Measurements from ENCODE around the gene RNASE4. TPM values are rescaled to one million over a fixed set of nuclear protein-coding genes. Genes with fewer than 3 reads are reported as not detected.

Gene RNASE4
- 5.3 to 8.7 TPM (median 6.2 TPM) in 5 replicates for total RNA-seq (2022; extraction: Qiagen RNA extraction; ENCODE audit: low read depth)

GRCh38 chr14:20683891-20684661, at the start of gene RNASE4:
TSS of gene RNASE4 (plus strand) at chr14:20684560. CDS start at chr14:20699372, 14,812 bp downstream.

GRCh38 chr14:20641591-20641990, 42.8 kb upstream of the RNASE4 start, which contains the start of gene OR6S1:
TSS of gene OR6S1 (minus strand) at chr14:20641691. CDS start at chr14:20641691, 0 bp downstream.

GRCh38 chr14:20688167-20688839, 3.9 kb downstream of the RNASE4 start, which contains the start of gene ANG:
TSS of gene ANG (plus strand) at chr14:20688764. CDS start at chr14:20693565, 4,801 bp downstream.

GRCh38 chr14:20745571-20746358, 61.4 kb downstream of the RNASE4 start, which contains the start of gene EDDM3A:
TSS of gene EDDM3A (plus strand) at chr14:20745887. CDS start at chr14:20747581, 1,694 bp downstream.

Other genes starting within 250 kb of the RNASE4 start
- not detected in 5 replicates for gene KLHL33, start 248.4 kb upstream of the RNASE4 start, total RNA-seq (2022; extraction: Qiagen RNA extraction; ENCODE audit: low read depth)
- gene OSGEP, start 229.7 kb upstream of the RNASE4 start, total RNA-seq (2022; extraction: Qiagen RNA extraction; ENCODE audit: low read depth) = 19.1 to 25.1 TPM (median 25.0 TPM) in 5 replicates
- 250 to 269 TPM (median 262 TPM) in 5 replicates for gene APEX1, start 229.3 kb upstream of the RNASE4 start, total RNA-seq (2022; extraction: Qiagen RNA extraction; ENCODE audit: low read depth)
- gene PIP4P1, start 223.1 kb upstream of the RNASE4 start, total RNA-seq (2022; extraction: Qiagen RNA extraction; ENCODE audit: low read depth) = 29.2 to 44.4 TPM (median 33.0 TPM) in 5 replicates
- 167 to 193 TPM (median 175 TPM) in 5 replicates for gene PNP, start 215.2 kb upstream of the RNASE4 start, total RNA-seq (2022; extraction: Qiagen RNA extraction; ENCODE audit: low read depth)
- gene RNASE10, start 179.0 kb upstream of the RNASE4 start, total RNA-seq (2022; extraction: Qiagen RNA extraction; ENCODE audit: low read depth) = 0.23 to 0.40 TPM (median 0.33 TPM) in 4 of 5 replicates, not detected in the other
- gene RNASE9, start 123.5 kb upstream of the RNASE4 start, total RNA-seq (2022; extraction: Qiagen RNA extraction; ENCODE audit: low read depth) = not detected in 5 replicates
- not detected in 5 replicates for gene RNASE11, start 96.6 kb upstream of the RNASE4 start, total RNA-seq (2022; extraction: Qiagen RNA extraction; ENCODE audit: low read depth)
- not detected in 5 replicates for gene RNASE12, start 93.2 kb upstream of the RNASE4 start, total RNA-seq (2022; extraction: Qiagen RNA extraction; ENCODE audit: low read depth)
- not detected in 5 replicates for gene OR6S1, start 42.9 kb upstream of the RNASE4 start, total RNA-seq (2022; extraction: Qiagen RNA extraction; ENCODE audit: low read depth)
- 8.3 to 12.0 TPM (median 11.4 TPM) in 5 replicates for gene ANG, start 4.2 kb downstream of the RNASE4 start, total RNA-seq (2022; extraction: Qiagen RNA extraction; ENCODE audit: low read depth)
- not detected in 5 replicates for gene EDDM3A, start 61.3 kb downstream of the RNASE4 start, total RNA-seq (2022; extraction: Qiagen RNA extraction; ENCODE audit: low read depth)
- gene EDDM3B, start 83.8 kb downstream of the RNASE4 start, total RNA-seq (2022; extraction: Qiagen RNA extraction; ENCODE audit: low read depth) = not detected in 5 replicates
- not detected in 5 replicates for gene RNASE6, start 96.7 kb downstream of the RNASE4 start, total RNA-seq (2022; extraction: Qiagen RNA extraction; ENCODE audit: low read depth)
- 0.38 to 0.50 TPM (median 0.45 TPM) in 3 of 5 replicates, not detected in the others for gene RNASE1, start 118.3 kb downstream of the RNASE4 start, total RNA-seq (2022; extraction: Qiagen RNA extraction; ENCODE audit: low read depth)
- gene RNASE3, start 206.8 kb downstream of the RNASE4 start, total RNA-seq (2022; extraction: Qiagen RNA extraction; ENCODE audit: low read depth) = not detected in 5 replicates

Measured in A549 treated with RU486 at 1 μM for 4 hours (cell line).